Fibroblast of skin of left biceps (primary cell): ENCODE data around the gene GALK2.

Source experiments
- DNase-seq, 2 experiments: peaks; one replicate each; pipeline ENCODE4 v3.0.0-alpha.2; 2013; ENCODE audit warnings: low read depth in 2 of 2

Gene GALK2

GRCh38 chr15:49282366-49282765 lies 112.3 kb downstream of the GALK2 start:
- DNase-seq = peak; percentile 97

GRCh38 chr15:49286649-49287404 lies 116.8 kb downstream of the GALK2 start:
- no peak for DNase-seq

GRCh38 chr15:49287481-49287880 lies 117.4 kb downstream of the GALK2 start:
- DNase-seq = no peak

- no peak for DNase-seq
These were observed 118.3 kb downstream of the GALK2 start for GRCh38 chr15:49288391-49288790.

GRCh38 chr15:49290191-49290590 lies 120.1 kb downstream of the GALK2 start:
- DNase-seq = no peak

- DNase-seq = no peak
These were observed 123.9 kb downstream of the GALK2 start for GRCh38 chr15:49293941-49294340.

GRCh38 chr15:49296258-49296657 lies 126.2 kb downstream of the GALK2 start:
- no peak for DNase-seq

- DNase-seq = no peak
These were observed 127.5 kb downstream of the GALK2 start for GRCh38 chr15:49297584-49297983.

- no peak for DNase-seq
These were observed 130.8 kb downstream of the GALK2 start for GRCh38 chr15:49300856-49301255.

- no peak for DNase-seq
These were observed 131.5 kb downstream of the GALK2 start for GRCh38 chr15:49301562-49301961.

- DNase-seq = no peak
These were observed 133.0 kb downstream of the GALK2 start for GRCh38 chr15:49303003-49303402.

- DNase-seq = no peak
These were observed 136.5 kb downstream of the GALK2 start for GRCh38 chr15:49306551-49306950.

- no peak for DNase-seq
These were observed 138.6 kb downstream of the GALK2 start for GRCh38 chr15:49308686-49309085.

GRCh38 chr15:49309889-49310288 lies 139.8 kb downstream of the GALK2 start:
- no peak for DNase-seq

GRCh38 chr15:49313650-49314049 lies 143.6 kb downstream of the GALK2 start:
- peak; percentile 54 to 55 for DNase-seq

GRCh38 chr15:49314716-49315115 lies 144.7 kb downstream of the GALK2 start:
- no peak for DNase-seq

- DNase-seq = no peak
These were observed 145.4 kb downstream of the GALK2 start for GRCh38 chr15:49315391-49315823.

GRCh38 chr15:49320351-49320750 lies 150.3 kb downstream of the GALK2 start:
- DNase-seq = no peak

- no peak for DNase-seq
These were observed 153.2 kb downstream of the GALK2 start for GRCh38 chr15:49323207-49323606.

- no peak for DNase-seq
These were observed 157.9 kb downstream of the GALK2 start for GRCh38 chr15:49327927-49328326.

GRCh38 chr15:49328941-49329340 lies 158.9 kb downstream of the GALK2 start:
- no peak for DNase-seq

GRCh38 chr15:49330166-49330565 lies 160.1 kb downstream of the GALK2 start:
- DNase-seq = no peak

- DNase-seq = no peak
These were observed 161.4 kb downstream of the GALK2 start for GRCh38 chr15:49331442-49331841.

- no peak for DNase-seq
These were observed 161.9 kb downstream of the GALK2 start for GRCh38 chr15:49331951-49332350.
